IMR-90 (cell line): ENCODE data around the gene DAGLA. TPM values are rescaled to one million over a fixed set of nuclear protein-coding genes. Genes with fewer than 3 reads are reported as not detected.
"Not testable (repeated sequence)": the region's sequence is repeated elsewhere in the genome, so short reads cannot be mapped to it uniquely, and the experiment has no call there.

Experiments used
- ATAC-seq: fragments of 200-7000 bp; cut with Tn5 transposase; 2 replicates; pipeline ENCODE4 v1.9.1; 2020; ENCODE audit warnings: low read depth, mild to moderate bottlenecking, moderate library complexity
- BruUV-seq: library from RNA; stranded (reverse); fragments of 400-500 nt; replicated peaks from 2 replicates; lab custom pipeline; 2021; lab: Mats Ljungman, UMichigan
- CTCF ChIA-PET: fragments of 300-600 bp; formaldehyde crosslinking; extraction: SDS; loops from one replicate; lab custom pipeline; 2021; ENCODE audit warnings: antibody characterized with exemption; lab: Yijun Ruan, JAX
- POLR2A ChIA-PET: fragments of 300-600 bp; sonication (Branson Sonifier 250); formaldehyde crosslinking; loops from one replicate; lab custom pipeline; 2022; ENCODE audit warnings: antibody characterized with exemption; ENCODE audit not compliant: unreplicated experiment; lab: Charles Lee
- DNase-seq: peaks from one replicate; pipeline ENCODE4 v3.0.0; 2013
- H2AFZ ChIP-seq: replicated peaks from 2 replicates; pipeline ENCODE3; 2013; ENCODE audit warnings: low read length, mild to moderate bottlenecking; ENCODE audit not compliant: poor library complexity
- H2AK5ac ChIP-seq: 2 replicates; pipeline ENCODE4 v1.6.1; 2013; ENCODE audit warnings: low read depth, low read length, inconsistent platforms
- H2AK9ac ChIP-seq: replicated peaks from 2 replicates; pipeline ENCODE3; 2013; ENCODE audit warnings: mild to moderate bottlenecking, low read depth, low read length, moderate library complexity; ENCODE audit not compliant: poor library complexity
- H2BK120ac ChIP-seq: 2 replicates; pipeline ENCODE4 v1.6.1; 2013; ENCODE audit warnings: low read depth, low read length, inconsistent platforms
- H2BK15ac ChIP-seq: 3 replicates; pipeline ENCODE4 v1.6.1; 2013; ENCODE audit warnings: low read depth, low read length, inconsistent platforms
- H2BK20ac ChIP-seq: 2 replicates; pipeline ENCODE4 v1.6.1; 2013; ENCODE audit warnings: low read depth, mild to moderate bottlenecking, inconsistent platforms, low read length, moderate library complexity
- H2BK5ac ChIP-seq: 2 replicates; pipeline ENCODE4 v1.6.1; 2013; ENCODE audit warnings: mild to moderate bottlenecking, low read depth, low read length, inconsistent platforms; ENCODE audit not compliant: poor library complexity, severe bottlenecking
- H3K14ac ChIP-seq: replicated peaks from 2 replicates; pipeline ENCODE4 v1.6.1; 2013; ENCODE audit warnings: low read depth, low read length, inconsistent platforms
- H3K18ac ChIP-seq: 2 replicates; pipeline ENCODE4 v1.6.1; 2013; ENCODE audit warnings: low read depth, low read length, control low read depth
- H3K23ac ChIP-seq: 2 replicates; pipeline ENCODE4 v1.6.1; 2013; ENCODE audit warnings: low read depth, low read length, inconsistent platforms
- H3K27ac ChIP-seq: 2 replicates; pipeline ENCODE4 v1.5.1; 2013; ENCODE audit warnings: mild to moderate bottlenecking, control low read depth, low read length; ENCODE audit not compliant: insufficient read depth
- H3K27me3 ChIP-seq: 2 replicates; pipeline ENCODE4 v1.6.1; 2013; ENCODE audit warnings: low read length; ENCODE audit not compliant: control insufficient read depth, insufficient read depth
- H3K36me3 ChIP-seq: 2 replicates; pipeline ENCODE4 v1.6.1; 2013; ENCODE audit warnings: low read length, mixed read lengths; ENCODE audit not compliant: control insufficient read depth, insufficient read depth
- H3K4ac ChIP-seq: 2 replicates; pipeline ENCODE4 v1.6.1; 2013; ENCODE audit warnings: low read depth, low read length, inconsistent platforms
- H3K4me1 ChIP-seq: 2 replicates; pipeline ENCODE4 v1.6.1; 2013; ENCODE audit warnings: low read length, mixed read lengths; ENCODE audit not compliant: control insufficient read depth, insufficient read depth
- H3K4me2 ChIP-seq: 2 replicates; pipeline ENCODE4 v1.6.1; 2013; ENCODE audit warnings: low read depth, mild to moderate bottlenecking, control low read depth, low read length, moderate library complexity
- H3K4me3 ChIP-seq: 2 replicates; pipeline ENCODE4 v1.5.1; 2013; ENCODE audit warnings: low read depth, mild to moderate bottlenecking, control low read depth, low read length, moderate library complexity; ENCODE audit not compliant: insufficient read depth
- H3K56ac ChIP-seq: 2 replicates; pipeline ENCODE4 v1.6.1; 2013; ENCODE audit warnings: low read length, inconsistent platforms; ENCODE audit not compliant: insufficient read depth; ENCODE audit errors: extremely low read depth
- H3K79me1 ChIP-seq, 2 experiments: 2 replicates each; pipeline ENCODE4 v1.6.1; 2013; ENCODE audit warnings: low read length in 2 of 2, inconsistent platforms in 1 of 2, low read depth in 1 of 2
- H3K9ac ChIP-seq: 2 replicates; pipeline ENCODE4 v1.6.1; 2013; ENCODE audit warnings: low read depth, low read length, control low read depth
- H3K9me1 ChIP-seq: 2 replicates; pipeline ENCODE4 v1.6.1; 2013; ENCODE audit warnings: low read length, inconsistent platforms; ENCODE audit not compliant: insufficient read depth
- H3K9me3 ChIP-seq: 2 replicates; pipeline ENCODE4 v1.6.1; 2013; ENCODE audit warnings: low read length; ENCODE audit not compliant: control insufficient read depth, insufficient read depth
- H4K20me1 ChIP-seq: 2 replicates; pipeline ENCODE4 v1.6.1; 2013; ENCODE audit warnings: low read length, inconsistent platforms; ENCODE audit not compliant: insufficient read depth
- H4K5ac ChIP-seq: 2 replicates; pipeline ENCODE4 v1.6.1; 2013; ENCODE audit warnings: mild to moderate bottlenecking, low read depth, low read length, control low read depth
- H4K8ac ChIP-seq, 2 experiments: 2 replicates each; pipeline ENCODE4 v1.6.1; 2013; ENCODE audit warnings: low read depth in 2 of 2, low read length in 2 of 2, control low read depth in 1 of 2, inconsistent platforms in 1 of 2
- H4K91ac ChIP-seq: 2 replicates; pipeline ENCODE4 v1.6.1; 2013; ENCODE audit warnings: low read depth, low read length, inconsistent platforms; ENCODE audit not compliant: insufficient read depth
- WGBS, 2 experiments: methylation state at CpG; one replicate each; pipeline versions ENCODE4 v1.1.5 to v1.1.7; 2013; ENCODE audit warnings: missing lambda C conversion rate in 2 of 2; ENCODE audit not compliant: insufficient read length in 1 of 2; ENCODE audit errors: extremely low coverage in 2 of 2; 5-methylcytosine and 5-hydroxymethylcytosine counted together
- dilution Hi-C: fragments of 300-500 bp; cut with HindIII; formaldehyde crosslinking; loops from one replicate; pipeline ENCODE4 v1.14.3; 2018; ENCODE audit warnings: low sequenced_read_pairs; ENCODE audit not compliant: unreplicated experiment
- in situ Hi-C: fragments of 300-500 bp; cut with MboI; formaldehyde crosslinking; loops from 3 replicates; pipeline ENCODE4 v1.14.3; 2019; ENCODE audit warnings: low sequenced_read_pairs, inconsistent platforms, mixed read lengths
- intact Hi-C: fragments of 100-400 bp; cut with micrococcal nuclease; formaldehyde crosslinking; loops from 2 replicates; pipeline ENCODE4 v1.10.0; 2022
- polyA plus RNA-seq, 3 experiments: library from polyadenylated mRNA; depleted of rRNA; stranded (reverse); fragments of >200 nt; gene quantifications; 2 replicates each; pipeline ENCODE4 v1.2.3, GENCODE V29; 2012; ENCODE audit warnings: low replicate concordance in 1 of 3
- total RNA-seq: library from RNA; depleted of rRNA; stranded (reverse); fragments of >200 nt; gene quantifications from 2 replicates; pipeline ENCODE4 v1.2.3, GENCODE V29; 2012

Gene DAGLA
- total and polyA plus RNA-seq, 2 of the 4 experiments (the other 2 are of a cell fraction) = 0.90 to 3.8 TPM

DNA sequence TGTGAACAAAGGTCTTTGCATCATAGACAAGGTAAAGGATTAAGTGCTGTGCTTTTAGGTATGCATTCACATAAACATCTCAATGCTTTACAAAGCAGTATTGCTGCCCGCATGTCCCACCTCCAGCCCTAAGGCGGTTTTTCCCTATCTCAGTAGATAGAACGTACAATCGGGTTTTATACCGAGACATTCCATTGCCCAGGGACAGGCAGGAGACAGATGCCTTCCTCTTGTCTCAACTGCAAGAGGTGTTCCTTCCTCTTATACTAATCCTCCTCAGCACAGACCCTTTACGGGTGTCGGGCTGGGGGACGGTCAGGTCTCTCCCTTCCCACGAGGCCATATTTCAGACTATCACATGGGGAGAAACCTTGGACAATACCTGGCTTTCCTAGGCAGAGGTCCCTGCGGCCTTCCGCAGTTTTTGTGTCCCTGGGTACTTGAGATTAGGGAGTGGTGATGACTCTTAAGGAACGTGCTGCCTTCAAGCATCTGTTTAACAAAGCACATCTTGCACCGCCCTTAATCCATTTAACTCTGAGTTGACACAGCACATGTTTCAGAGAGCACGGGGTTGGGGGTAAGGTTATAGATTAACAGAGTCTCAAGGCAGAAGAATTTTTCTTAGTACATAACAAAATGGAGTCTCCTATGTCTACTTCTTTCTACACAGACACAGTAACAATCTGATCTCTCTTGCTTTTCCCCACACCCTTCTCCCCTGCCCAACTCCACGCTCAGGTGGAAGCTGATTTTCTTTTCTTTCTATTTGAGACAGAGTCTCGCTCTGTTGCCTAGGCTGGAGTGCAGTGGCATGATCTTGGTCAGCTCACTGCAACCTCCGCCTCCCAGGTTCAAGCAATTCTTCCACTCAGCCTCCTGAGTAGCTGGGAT, 24.7 kb upstream of the DAGLA start:
- H3K9ac ChIP-seq, dilution Hi-C loops, H4K91ac ChIP-seq, H3K56ac ChIP-seq, H3K14ac ChIP-seq, H4K20me1 ChIP-seq, H3K4ac ChIP-seq, H2AFZ ChIP-seq, H2AK5ac ChIP-seq, H2BK120ac ChIP-seq, BruUV-seq, H2BK5ac ChIP-seq, H3K4me3 ChIP-seq, H2AK9ac ChIP-seq, H4K8ac ChIP-seq, H3K4me2 ChIP-seq, H3K18ac ChIP-seq, H3K27ac ChIP-seq, H3K23ac ChIP-seq, H3K4me1 ChIP-seq, H3K36me3 ChIP-seq, CTCF ChIA-PET, ATAC-seq, H3K79me1 ChIP-seq, H2BK15ac ChIP-seq, intact Hi-C loops, DNase-seq, H2BK20ac ChIP-seq, H3K9me1 ChIP-seq, H3K9me3 ChIP-seq, H4K5ac ChIP-seq, in situ Hi-C loops: not testable (repeated sequence)
- peaks cover 32% of the 10 kb centered on the region for H3K27me3 ChIP-seq
- WGBS, 2 experiments = 67% methylated on average over 1 of the region's 17 CpGs; no CpG with 5 or more reads in 1 of the 2 experiments
- POLR2A ChIA-PET = interaction anchor here (0.7 kb wide), 1 partner anchor 832 kb away, joined by 3 read pairs; no protein-coding TSS in a partner anchor
